Pons (tissue), 1 donor: Measurements from ENCODE around the gene GALK1.
"Not testable (repeated sequence)": the region's sequence is repeated elsewhere in the genome, so short reads cannot be mapped to it uniquely, and the experiment has no call there.

Experiments
- DNase-seq: peaks from one replicate; pipeline ENCODE4 v3.0.0-alpha.2; 2016; ENCODE audit warnings: low spot score

The GALK1 gene

GRCh38 chr17:75763613-75764416 is 1.2 kb downstream of the GALK1 start:
- no peak for DNase-seq

GRCh38 chr17:75763269-75763607 is 1.8 kb downstream of the GALK1 start:
- DNase-seq: no peak

GRCh38 chr17:75762513-75763268 is 2.3 kb downstream of the GALK1 start:
- no peak for DNase-seq

GRCh38 chr17:75759978-75760640 is 4.9 kb downstream of the GALK1 start:
- DNase-seq: not testable (repeated sequence)

- DNase-seq: no peak
Observed at GRCh38 chr17:75759457-75759856, 5.5 kb downstream of the GALK1 start.

GRCh38 chr17:75758131-75758905 is 6.7 kb downstream of the GALK1 start:
- no peak for DNase-seq

GRCh38 chr17:75757086-75757681 is 7.8 kb downstream of the GALK1 start:
- DNase-seq: no peak

GRCh38 chr17:75756451-75757085 is 8.4 kb downstream of the GALK1 start:
- DNase-seq: no peak

- DNase-seq: no peak
Observed at GRCh38 chr17:75755990-75756389, 9.0 kb downstream of the GALK1 start.

- no peak for DNase-seq
Observed at GRCh38 chr17:75755205-75755901, 9.6 kb downstream of the GALK1 start.

GRCh38 chr17:75754378-75755204 is 10.4 kb downstream of the GALK1 start:
- no peak for DNase-seq

GRCh38 chr17:75753514-75754377 is 11.2 kb downstream of the GALK1 start:
- no peak for DNase-seq

GRCh38 chr17:75752802-75753513 is 12.0 kb downstream of the GALK1 start:
- DNase-seq: no peak

GRCh38 chr17:75752405-75752709 is 12.6 kb downstream of the GALK1 start:
- DNase-seq: no peak

GRCh38 chr17:75751676-75752404 is 13.2 kb downstream of the GALK1 start:
- no peak for DNase-seq

- no peak for DNase-seq
Observed at GRCh38 chr17:75750661-75751423, 14.2 kb downstream of the GALK1 start.
